ENCODE data around the gene SUV39H2.
"Not testable (repeated sequence)": the region's sequence is repeated elsewhere in the genome, so short reads cannot be mapped to it uniquely, and the experiment has no call there.

The SUV39H2 gene

GRCh38 chr10:14925268-14925667, 46.6 kb downstream of the SUV39H2 start:
- H3K36me3 ChIP-seq (ENCODE audit: control insufficient read depth in 2 of 2, insufficient read depth in 2 of 2, low read length in 2 of 2), result peaks cover 44 to 50% of the 10 kb centered on the region in 2 donors

GRCh38 chr10:14926061-14926470, 47.4 kb downstream of the SUV39H2 start:
- Histone ChIP-seq H3K27ac (ENCODE audit: low read depth in 2 of 2, low read length in 2 of 2) (no peak overlapping the region), H3K9me3 (ENCODE audit: control insufficient read depth in 2 of 2, low read length in 2 of 2) (no peaks in the 10 kb centered on the region), H3K9ac (ENCODE audit: low read depth in 1 of 2, low read length in 2 of 2) (no peak overlapping the region), H3K4me1 (ENCODE audit: control insufficient read depth in 2 of 2, insufficient read depth in 2 of 2, low read length in 2 of 2) (no peaks in the 10 kb centered on the region), H3K36me3 (ENCODE audit: control insufficient read depth in 2 of 2, insufficient read depth in 2 of 2, low read length in 2 of 2) (peaks cover 48 to 54% of the 10 kb centered on the region in 2 donors), H3K27me3 (ENCODE audit: control insufficient read depth in 2 of 2, insufficient read depth in 2 of 2, low read length in 2 of 2) (no peaks in the 10 kb centered on the region), H3K4me3 (ENCODE audit: low read length in 2 of 2) (no peak overlapping the region)

More at GRCh38 chr10:14925268-14925667, 46.6 kb downstream of the SUV39H2 start:
- no peak overlapping the region for H3K4me3 ChIP-seq (ENCODE audit: low read length in 2 of 2)
- H3K27me3 ChIP-seq (ENCODE audit: control insufficient read depth in 2 of 2, insufficient read depth in 2 of 2, low read length in 2 of 2), result no peaks in the 10 kb centered on the region
- no peak overlapping the region for H3K27ac ChIP-seq (ENCODE audit: low read depth in 2 of 2, low read length in 2 of 2)
- no peak overlapping the region for H3K9ac ChIP-seq (ENCODE audit: low read depth in 1 of 2, low read length in 2 of 2)
- H3K9me3 ChIP-seq (ENCODE audit: control insufficient read depth in 2 of 2, low read length in 2 of 2), result no peaks in the 10 kb centered on the region
- H3K4me1 ChIP-seq (ENCODE audit: control insufficient read depth in 2 of 2, insufficient read depth in 2 of 2, low read length in 2 of 2), result no peaks in the 10 kb centered on the region

- Histone ChIP-seq H3K9ac (ENCODE audit: low read depth in 1 of 2, low read length in 2 of 2) (no peak overlapping the region), H3K4me1 (ENCODE audit: control insufficient read depth in 2 of 2, insufficient read depth in 2 of 2, low read length in 2 of 2) (no peaks in the 10 kb centered on the region), H3K27ac (ENCODE audit: low read depth in 2 of 2, low read length in 2 of 2) (peak overlapping the region in 1 of 2 donors; percentile 33), H3K4me3 (ENCODE audit: low read length in 2 of 2) (no peak overlapping the region), H3K27me3 (ENCODE audit: control insufficient read depth in 2 of 2, insufficient read depth in 2 of 2, low read length in 2 of 2) (no peaks in the 10 kb centered on the region), H3K9me3 (ENCODE audit: control insufficient read depth in 2 of 2, low read length in 2 of 2) (no peaks in the 10 kb centered on the region), H3K36me3 (ENCODE audit: control insufficient read depth in 2 of 2, insufficient read depth in 2 of 2, low read length in 2 of 2) (peaks cover 49 to 50% of the 10 kb centered on the region in 2 donors)
Observed at GRCh38 chr10:14926722-14927416, 48.2 kb downstream of the SUV39H2 start.

- H3K9me3 ChIP-seq (ENCODE audit: control insufficient read depth in 2 of 2, low read length in 2 of 2), result no peaks in the 10 kb centered on the region
- H3K4me3 ChIP-seq (ENCODE audit: low read length in 2 of 2), result no peak overlapping the region
- no peaks in the 10 kb centered on the region for H3K27me3 ChIP-seq (ENCODE audit: control insufficient read depth in 2 of 2, insufficient read depth in 2 of 2, low read length in 2 of 2)
- no peaks in the 10 kb centered on the region for H3K4me1 ChIP-seq (ENCODE audit: control insufficient read depth in 2 of 2, insufficient read depth in 2 of 2, low read length in 2 of 2)
- no peak overlapping the region for H3K9ac ChIP-seq (ENCODE audit: low read depth in 1 of 2, low read length in 2 of 2)
- peaks cover 45 to 54% of the 10 kb centered on the region in 2 donors for H3K36me3 ChIP-seq (ENCODE audit: control insufficient read depth in 2 of 2, insufficient read depth in 2 of 2, low read length in 2 of 2)
- no peak overlapping the region for H3K27ac ChIP-seq (ENCODE audit: low read depth in 2 of 2, low read length in 2 of 2)
Observed at GRCh38 chr10:14930610-14931009, 51.9 kb downstream of the SUV39H2 start.

GRCh38 chr10:14936584-14936983, 57.9 kb downstream of the SUV39H2 start:
- Histone ChIP-seq H3K36me3 (ENCODE audit: control insufficient read depth in 2 of 2, insufficient read depth in 2 of 2, low read length in 2 of 2) (peaks cover 16 to 35% of the 10 kb centered on the region in 2 donors), H3K4me3 (ENCODE audit: low read length in 2 of 2) (no peak overlapping the region), H3K27me3 (ENCODE audit: control insufficient read depth in 2 of 2, insufficient read depth in 2 of 2, low read length in 2 of 2) (no peaks in the 10 kb centered on the region), H3K27ac (ENCODE audit: low read depth in 2 of 2, low read length in 2 of 2) (no peak overlapping the region), H3K4me1 (ENCODE audit: control insufficient read depth in 2 of 2, insufficient read depth in 2 of 2, low read length in 2 of 2) (no peaks in the 10 kb centered on the region), H3K9me3 (ENCODE audit: control insufficient read depth in 2 of 2, low read length in 2 of 2) (no peaks in the 10 kb centered on the region), H3K9ac (ENCODE audit: low read depth in 1 of 2, low read length in 2 of 2) (no peak overlapping the region)

- not testable (repeated sequence) for H3K27me3 ChIP-seq (ENCODE audit: control insufficient read depth in 2 of 2, insufficient read depth in 2 of 2, low read length in 2 of 2); H3K4me3 ChIP-seq (ENCODE audit: low read length in 2 of 2); H3K4me1 ChIP-seq (ENCODE audit: control insufficient read depth in 2 of 2, insufficient read depth in 2 of 2, low read length in 2 of 2); H3K27ac ChIP-seq (ENCODE audit: low read depth in 2 of 2, low read length in 2 of 2); H3K9me3 ChIP-seq (ENCODE audit: control insufficient read depth in 2 of 2, low read length in 2 of 2); H3K9ac ChIP-seq (ENCODE audit: low read depth in 1 of 2, low read length in 2 of 2)
- peaks cover 6 to 27% of the 10 kb centered on the region in 2 donors for H3K36me3 ChIP-seq (ENCODE audit: control insufficient read depth in 2 of 2, insufficient read depth in 2 of 2, low read length in 2 of 2)
Observed at GRCh38 chr10:14938971-14939370, 60.3 kb downstream of the SUV39H2 start.

GRCh38 chr10:14942147-14942949, 63.7 kb downstream of the SUV39H2 start:
- H3K27me3 ChIP-seq (ENCODE audit: control insufficient read depth in 2 of 2, insufficient read depth in 2 of 2, low read length in 2 of 2); H3K4me3 ChIP-seq (ENCODE audit: low read length in 2 of 2); H3K9me3 ChIP-seq (ENCODE audit: control insufficient read depth in 2 of 2, low read length in 2 of 2); H3K4me1 ChIP-seq (ENCODE audit: control insufficient read depth in 2 of 2, insufficient read depth in 2 of 2, low read length in 2 of 2); H3K9ac ChIP-seq (ENCODE audit: low read depth in 1 of 2, low read length in 2 of 2): not testable (repeated sequence)
- peaks cover 7 to 24% of the 10 kb centered on the region in 2 donors for H3K36me3 ChIP-seq (ENCODE audit: control insufficient read depth in 2 of 2, insufficient read depth in 2 of 2, low read length in 2 of 2)
- peak overlapping the region in 1 of 2 donors; percentile 11 for H3K27ac ChIP-seq (ENCODE audit: low read depth in 2 of 2, low read length in 2 of 2)

GRCh38 chr10:14942950-14943338, 64.3 kb downstream of the SUV39H2 start:
- peaks cover 7 to 27% of the 10 kb centered on the region in 2 donors for H3K36me3 ChIP-seq (ENCODE audit: control insufficient read depth in 2 of 2, insufficient read depth in 2 of 2, low read length in 2 of 2)
- not testable (repeated sequence) for H3K9me3 ChIP-seq (ENCODE audit: control insufficient read depth in 2 of 2, low read length in 2 of 2); H3K9ac ChIP-seq (ENCODE audit: low read depth in 1 of 2, low read length in 2 of 2); H3K4me3 ChIP-seq (ENCODE audit: low read length in 2 of 2); H3K4me1 ChIP-seq (ENCODE audit: control insufficient read depth in 2 of 2, insufficient read depth in 2 of 2, low read length in 2 of 2); H3K27me3 ChIP-seq (ENCODE audit: control insufficient read depth in 2 of 2, insufficient read depth in 2 of 2, low read length in 2 of 2); H3K27ac ChIP-seq (ENCODE audit: low read depth in 2 of 2, low read length in 2 of 2)

- H3K4me1 ChIP-seq (ENCODE audit: control insufficient read depth in 2 of 2, insufficient read depth in 2 of 2, low read length in 2 of 2), result no peaks in the 10 kb centered on the region
- no peaks in the 10 kb centered on the region for H3K9me3 ChIP-seq (ENCODE audit: control insufficient read depth in 2 of 2, low read length in 2 of 2)
- no peak overlapping the region for H3K27ac ChIP-seq (ENCODE audit: low read depth in 2 of 2, low read length in 2 of 2)
- H3K36me3 ChIP-seq (ENCODE audit: control insufficient read depth in 2 of 2, insufficient read depth in 2 of 2, low read length in 2 of 2), result peaks cover 14 to 29% of the 10 kb centered on the region in 2 donors
- no peak overlapping the region for H3K4me3 ChIP-seq (ENCODE audit: low read length in 2 of 2)
- H3K9ac ChIP-seq (ENCODE audit: low read depth in 1 of 2, low read length in 2 of 2), result no peak overlapping the region
- no peaks in the 10 kb centered on the region for H3K27me3 ChIP-seq (ENCODE audit: control insufficient read depth in 2 of 2, insufficient read depth in 2 of 2, low read length in 2 of 2)
Observed at GRCh38 chr10:14945108-14945507, 66.4 kb downstream of the SUV39H2 start.

- Histone ChIP-seq H3K9ac (ENCODE audit: low read depth in 1 of 2, low read length in 2 of 2) (no peak overlapping the region), H3K9me3 (ENCODE audit: control insufficient read depth in 2 of 2, low read length in 2 of 2) (no peaks in the 10 kb centered on the region), H3K27me3 (ENCODE audit: control insufficient read depth in 2 of 2, insufficient read depth in 2 of 2, low read length in 2 of 2) (no peaks in the 10 kb centered on the region), H3K4me3 (ENCODE audit: low read length in 2 of 2) (no peak overlapping the region), H3K27ac (ENCODE audit: low read depth in 2 of 2, low read length in 2 of 2) (no peak overlapping the region), H3K4me1 (ENCODE audit: control insufficient read depth in 2 of 2, insufficient read depth in 2 of 2, low read length in 2 of 2) (peaks cover 0 to 3% of the 10 kb centered on the region in 2 donors), H3K36me3 (ENCODE audit: control insufficient read depth in 2 of 2, insufficient read depth in 2 of 2, low read length in 2 of 2) (peaks cover 14 to 29% of the 10 kb centered on the region in 2 donors)
Observed at GRCh38 chr10:14947268-14947667, 68.6 kb downstream of the SUV39H2 start.
